ENCODE results near the gene F12. TPM values are rescaled to one million over a fixed set of nuclear protein-coding genes. Genes with fewer than 3 reads are reported as not detected.
A peak's percentile ranks its signal among the peaks of the same experiment; 100 is the strongest.

F12 gene
- total RNA-seq, 1 donor from 2014 or later, result 0.31 TPM

GRCh38 chr5:177404641-177405179, 4.7 kb downstream of the F12 start:
- Mint-ChIP-seq H3K4me3 (peak overlapping the region; percentile 79), H3K4me1 (peaks cover 39% of the 10 kb centered on the region), H3K36me3 (ENCODE audit: low read depth) (no peaks in the 10 kb centered on the region), H3K27ac (no peak overlapping the region), H3K9me3 (no peaks in the 10 kb centered on the region), H3K27me3 (peaks cover 5% of the 10 kb centered on the region)
- TF ChIP-seq CTCF (IDR thresholded peaks at IDR 0.05), result no peak
- ChIA-PET CTCF (interaction anchor here (0.7 to 8.5 kb wide), 26 partner anchors 10 to 291 kb away, joined by 3 to 293 read pairs (median 5); partner anchors contain the start of genes GRK6, PDLIM7 and PRR7), POLR2A (interaction anchor here (0.7 to 6.3 kb wide), 9 partner anchors 14 to 106 kb away, joined by 3 to 88 read pairs (median 8); partner anchors contain the start of genes GRK6, PRR7 and RGS14)
- ATAC-seq (ENCODE audit: low read depth) (no peak), DNase-seq (no peak)
- intact Hi-C loops (cut with micrococcal nuclease), result loop anchor here (1.0 to 2.0 kb wide), 4 partner anchors 22 to 93 kb away; partner anchors contain the start of genes GRK6, PDLIM7 and PRR7

DNA sequence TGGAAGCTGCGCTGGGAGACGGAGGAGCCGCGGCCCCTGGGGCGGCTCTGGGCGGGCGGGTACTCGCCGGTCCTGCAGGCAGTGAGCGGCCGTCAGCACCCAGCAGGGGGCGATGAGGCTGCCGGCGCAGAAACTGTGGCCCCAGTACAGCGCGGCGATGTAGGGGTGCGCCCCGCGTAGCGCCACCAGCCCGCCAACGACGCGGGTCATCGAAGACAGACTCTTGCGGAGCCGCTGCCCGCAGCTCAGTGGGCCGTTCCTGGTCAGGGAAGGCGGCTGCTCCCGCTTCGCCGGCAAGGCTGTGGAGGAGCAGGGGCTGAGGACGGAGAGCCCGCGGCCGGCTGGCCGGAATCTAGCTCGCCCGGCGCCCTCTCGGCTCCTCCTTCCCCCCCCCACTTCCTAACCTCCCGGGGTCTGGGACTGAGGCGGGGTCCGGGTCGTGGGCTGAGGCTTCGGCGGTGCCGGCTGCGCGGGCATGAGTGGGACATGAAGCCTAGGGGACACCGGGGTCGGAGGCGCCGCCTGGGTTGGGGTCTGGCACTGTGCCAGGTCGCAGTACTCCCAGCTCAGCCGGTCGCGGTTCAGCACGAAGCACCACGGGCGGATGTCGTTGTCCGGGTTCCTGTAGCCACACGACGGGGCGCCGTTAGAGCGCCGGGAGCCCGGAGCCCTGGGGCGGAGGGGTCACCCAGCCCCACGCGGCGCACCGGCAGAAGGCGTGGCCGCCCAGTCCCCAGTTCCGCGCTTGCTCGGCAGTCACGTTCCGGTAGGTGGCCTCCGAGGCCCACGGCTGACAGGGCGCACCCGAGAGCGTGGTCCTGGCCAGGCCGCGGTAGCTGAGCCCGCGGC, 5.3 kb downstream of the F12 start:
- Mint-ChIP-seq H3K4me3 (peak overlapping the region; percentile 79), H3K27ac (no peak overlapping the region), H3K27me3 (peaks cover 5% of the 10 kb centered on the region), H3K9me3 (no peaks in the 10 kb centered on the region), H3K4me1 (peaks cover 39% of the 10 kb centered on the region), H3K36me3 (ENCODE audit: low read depth) (no peaks in the 10 kb centered on the region)
- POLR2A ChIA-PET, result interaction anchor here (0.6 to 6.3 kb wide), 13 partner anchors 13 to 107 kb away, joined by 3 to 88 read pairs (median 4); partner anchors contain the start of genes GRK6, PRR7 and RGS14
- TF ChIP-seq CTCF (IDR thresholded peaks at IDR 0.05), result peak; percentile 7
- DNase-seq, result peak; percentile 77
- CTCF ChIA-PET, result interaction anchor here (0.7 to 8.5 kb wide), 29 partner anchors 9 to 291 kb away, joined by 3 to 293 read pairs (median 4); partner anchors contain the start of genes GRK6, PDLIM7 and PRR7
- intact Hi-C loops (cut with micrococcal nuclease), result loop anchor here (1.0 to 2.0 kb wide), 8 partner anchors 14 to 93 kb away; partner anchors contain the start of genes GRK6, MXD3, PDLIM7 and PRR7
- ATAC-seq (ENCODE audit: low read depth), result peak; percentile 82

GRCh38 chr5:177403102-177403791, 6.1 kb downstream of the F12 start:
- peak; percentile 43 for DNase-seq
- intact Hi-C loops (cut with micrococcal nuclease), result loop anchor here (1.0 to 2.0 kb wide), 4 partner anchors 13 to 92 kb away; partner anchors contain the start of gene MXD3
- peak overlapping the region; percentile 79 for H3K4me3 Mint-ChIP-seq
- peaks cover 5% of the 10 kb centered on the region for H3K27me3 Mint-ChIP-seq
- CTCF ChIA-PET, result interaction anchor here (1.0 to 8.5 kb wide), 20 partner anchors 8 to 288 kb away, joined by 3 to 293 read pairs (median 7); partner anchors contain the start of genes GRK6 and PRR7
- H3K9me3 Mint-ChIP-seq, result no peaks in the 10 kb centered on the region
- no peaks in the 10 kb centered on the region for H3K36me3 Mint-ChIP-seq (ENCODE audit: low read depth)
- POLR2A ChIA-PET, result interaction anchor here (1.0 to 6.3 kb wide), 9 partner anchors 12 to 106 kb away, joined by 3 to 88 read pairs (median 8); partner anchors contain the start of genes GRK6 and PRR7
- H3K27ac Mint-ChIP-seq, result peak overlapping the region; percentile 35
- TF ChIP-seq CTCF (IDR thresholded peaks at IDR 0.05), result no peak
- H3K4me1 Mint-ChIP-seq, result peaks cover 39% of the 10 kb centered on the region
- ATAC-seq (ENCODE audit: low read depth), result peak; percentile 7

- Mint-ChIP-seq H3K27me3 (peaks cover 5% of the 10 kb centered on the region), H3K4me1 (peaks cover 39% of the 10 kb centered on the region), H3K4me3 (peak overlapping the region; percentile 79), H3K9me3 (no peaks in the 10 kb centered on the region), H3K36me3 (ENCODE audit: low read depth) (no peaks in the 10 kb centered on the region), H3K27ac (peak overlapping the region; percentile 35)
- ChIA-PET CTCF (interaction anchor here (1.1 to 8.5 kb wide), 10 partner anchors 13 to 287 kb away, joined by 3 to 293 read pairs (median 20); partner anchors contain the start of genes GRK6 and PRR7), POLR2A (interaction anchor here (0.9 to 6.3 kb wide), 9 partner anchors 11 to 106 kb away, joined by 3 to 88 read pairs (median 7); partner anchors contain the start of genes GRK6, LMAN2 and PRR7)
- peak; percentile 38 for DNase-seq
- ATAC-seq (ENCODE audit: low read depth), result peak; percentile 12
- no peak for TF ChIP-seq CTCF (IDR thresholded peaks at IDR 0.05)
- intact Hi-C loops (cut with micrococcal nuclease), result loop anchor here (1.0 to 2.0 kb wide), 4 partner anchors 12 to 92 kb away; partner anchors contain the start of gene MXD3
Observed at GRCh38 chr5:177402271-177403043, 6.9 kb downstream of the F12 start.
